GM18909 (cell line): ENCODE results near the gene KCNJ16.

Experiments used
- ATAC-seq: cut with Tn5 transposase; IDR thresholded peaks from one replicate; pipeline ENCODE4 v1.9.1; 2021; ENCODE audit warnings: mild to moderate bottlenecking; ENCODE audit not compliant: unreplicated experiment, poor library complexity

The KCNJ16 gene

GRCh38 chr17:70067134-70067533, 7.9 kb upstream of the KCNJ16 start:
- no peak for ATAC-seq

GRCh38 chr17:70070305-70071027, 4.6 kb upstream of the KCNJ16 start:
- ATAC-seq: no peak

- ATAC-seq: no peak
Measured at GRCh38 chr17:70071127-70071526, 3.9 kb upstream of the KCNJ16 start.

GRCh38 chr17:70071620-70072019, 3.4 kb upstream of the KCNJ16 start:
- ATAC-seq: no peak

- no peak for ATAC-seq
Measured at GRCh38 chr17:70072546-70073309, 2.3 kb upstream of the KCNJ16 start.

GRCh38 chr17:70073310-70073709, 1.7 kb upstream of the KCNJ16 start:
- ATAC-seq: no peak

GRCh38 chr17:70073799-70074198, 1.2 kb upstream of the KCNJ16 start:
- no peak for ATAC-seq

- ATAC-seq: no peak
Measured at GRCh38 chr17:70074236-70074830, 692 bp upstream of the KCNJ16 start.

- no peak for ATAC-seq
Measured at GRCh38 chr17:70076189-70076588, 1.2 kb downstream of the KCNJ16 start.

- no peak for ATAC-seq
Measured at GRCh38 chr17:70076831-70077230, 1.8 kb downstream of the KCNJ16 start.

GRCh38 chr17:70078549-70078948, 3.5 kb downstream of the KCNJ16 start:
- ATAC-seq: no peak

- ATAC-seq: no peak
Measured at GRCh38 chr17:70078994-70079531, 4.0 kb downstream of the KCNJ16 start.

GRCh38 chr17:70080541-70081347, 5.7 kb downstream of the KCNJ16 start:
- ATAC-seq: no peak

GRCh38 chr17:70081885-70082284, 6.9 kb downstream of the KCNJ16 start:
- ATAC-seq: no peak

GRCh38 chr17:70084476-70084875, 9.5 kb downstream of the KCNJ16 start:
- ATAC-seq: no peak

- ATAC-seq: no peak
Measured at GRCh38 chr17:70086516-70086915, 11.5 kb downstream of the KCNJ16 start.

- ATAC-seq: no peak
Measured at GRCh38 chr17:70089513-70090148, 14.6 kb downstream of the KCNJ16 start.

GRCh38 chr17:70091005-70091568, 16.1 kb downstream of the KCNJ16 start:
- ATAC-seq: no peak

GRCh38 chr17:70091696-70092095, 16.7 kb downstream of the KCNJ16 start:
- ATAC-seq: no peak

GRCh38 chr17:70093163-70093562, 18.1 kb downstream of the KCNJ16 start:
- no peak for ATAC-seq
